Measurements from ENCODE around the gene SIRT1.
"Not testable (repeated sequence)": the region's sequence is repeated elsewhere in the genome, so short reads cannot be mapped to it uniquely, and the experiment has no call there.

The SIRT1 gene

GRCh38 chr10:67936416-67936815 lies 52.0 kb downstream of the SIRT1 start:
- DNase-seq (ENCODE audit: low read depth in 1 of 2, low spot score in 1 of 2), result no peak
- in situ Hi-C loops (cut with HindIII; ENCODE audit: low pct_unique_long_range_greater_than_20kb, low sequenced_read_pairs), result no loop called here
- TF ChIP-seq JUND (IDR thresholded peaks at IDR 0.05; ENCODE audit: low read depth), result no peak

- DNase-seq (ENCODE audit: low read depth in 1 of 2, low spot score in 1 of 2), result peak in 1 of 2 experiments; percentile 6
- in situ Hi-C loops (cut with HindIII; ENCODE audit: low pct_unique_long_range_greater_than_20kb, low sequenced_read_pairs), result no loop called here
- no peak for TF ChIP-seq JUND (IDR thresholded peaks at IDR 0.05; ENCODE audit: low read depth)
Observed at GRCh38 chr10:67943917-67944316, 59.5 kb downstream of the SIRT1 start.

GRCh38 chr10:67955614-67956013 lies 71.2 kb downstream of the SIRT1 start:
- TF ChIP-seq JUND (IDR thresholded peaks at IDR 0.05; ENCODE audit: low read depth), result no peak
- DNase-seq (ENCODE audit: low read depth in 1 of 2, low spot score in 1 of 2), result no peak
- in situ Hi-C loops (cut with HindIII; ENCODE audit: low pct_unique_long_range_greater_than_20kb, low sequenced_read_pairs), result no loop called here

- in situ Hi-C loops (cut with HindIII; ENCODE audit: low pct_unique_long_range_greater_than_20kb, low sequenced_read_pairs), result no loop called here
- no peak for TF ChIP-seq JUND (IDR thresholded peaks at IDR 0.05; ENCODE audit: low read depth)
- no peak for DNase-seq (ENCODE audit: low read depth in 1 of 2, low spot score in 1 of 2)
Observed at GRCh38 chr10:67959839-67960476, 75.5 kb downstream of the SIRT1 start.

- in situ Hi-C loops (cut with HindIII; ENCODE audit: low pct_unique_long_range_greater_than_20kb, low sequenced_read_pairs), result no loop called here
- no peak for DNase-seq (ENCODE audit: low read depth in 1 of 2, low spot score in 1 of 2)
- no peak for TF ChIP-seq JUND (IDR thresholded peaks at IDR 0.05; ENCODE audit: low read depth)
Observed at GRCh38 chr10:67965456-67965855, 81.0 kb downstream of the SIRT1 start.

DNA sequence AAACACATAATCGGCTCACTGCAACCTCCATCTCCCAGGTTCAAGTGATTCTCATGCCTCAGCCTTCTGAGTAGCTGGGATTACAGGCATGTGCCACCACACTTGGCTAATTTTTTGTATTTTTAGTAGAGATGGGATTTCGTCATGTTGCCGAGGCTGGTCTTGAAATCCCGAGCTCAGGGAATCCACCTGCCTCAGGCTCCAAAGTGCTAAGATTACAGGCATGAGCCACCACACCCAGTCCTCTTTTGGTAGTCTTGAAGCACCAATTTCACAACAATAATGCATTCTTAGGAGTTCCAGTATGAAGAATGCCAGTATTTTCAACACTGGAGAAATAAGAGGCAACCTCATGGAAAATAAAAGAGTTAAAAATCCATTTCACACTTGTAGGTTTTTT lies 81.6 kb downstream of the SIRT1 start:
- in situ Hi-C loops (cut with HindIII; ENCODE audit: low pct_unique_long_range_greater_than_20kb, low sequenced_read_pairs), result not testable (repeated sequence)

More for the DNA sequence above, 81.6 kb downstream of the SIRT1 start:
- not testable (repeated sequence) for DNase-seq (ENCODE audit: low read depth in 1 of 2, low spot score in 1 of 2)
